ENCODE results near the gene AGMAT. TPM values are rescaled to one million over a fixed set of nuclear protein-coding genes. Genes with fewer than 3 reads are reported as not detected.

The AGMAT gene
- total and polyA plus RNA-seq, 2 of the 8 experiments (the other 6 are each of a cell fraction or from before 2014, with no cell fraction given) = 3.7 to 5.8 TPM

- 91% methylated on average over 12 of the region's 12 CpGs; no CpG with 5 or more reads in 1 of the 2 experiments for WGBS, 2 experiments (ENCODE audit: extremely low coverage in 1 of 2, insufficient coverage in 1 of 2, insufficient read length in 1 of 2, insufficient replicate concordance in 2 of 2, low coverage in 1 of 2, low lambda C conversion rate in 2 of 2, missing lambda C conversion rate in 1 of 2)
- H3K9ac ChIP-seq (replicated peaks in 1 of 4; ENCODE audit: extremely low read depth in 1 of 4, low read depth in 3 of 4, low read length in 3 of 4) = no peak overlapping the region
- no peak overlapping the region for H2BK15ac ChIP-seq (ENCODE audit: low read length)
- no peak overlapping the region for H2BK12ac ChIP-seq (ENCODE audit: low read depth, low read length)
- H3K56ac ChIP-seq (replicated peaks; ENCODE audit: insufficient read length, low read depth, low read length) = no peak overlapping the region
- H4K5ac ChIP-seq (ENCODE audit: insufficient read length, low read depth, low read length) = no peak overlapping the region
- no peak overlapping the region for H4K91ac ChIP-seq (replicated peaks; ENCODE audit: insufficient read length, low read length)
- H3K79me1 ChIP-seq (ENCODE audit: low read depth, low read length) = no peaks in the 10 kb centered on the region
- no peak overlapping the region for H3K14ac ChIP-seq (ENCODE audit: insufficient read length)
- DNase-seq (ENCODE audit: low read depth in 1 of 2, low spot score in 2 of 2) = no peak
- no peaks in the 10 kb centered on the region for H4K20me1 ChIP-seq (replicated peaks in 1 of 2; ENCODE audit: control insufficient read depth in 1 of 2, insufficient read depth in 2 of 2, low read length in 2 of 2)
- H3K23ac ChIP-seq (ENCODE audit: insufficient read length) = no peak overlapping the region
- no peak overlapping the region for H2BK120ac ChIP-seq (replicated peaks; ENCODE audit: low read depth, low read length)
- H3K4ac ChIP-seq (replicated peaks; ENCODE audit: insufficient read length, low read depth, low read length) = no peak overlapping the region
- ChIA-PET CTCF (ENCODE audit: partially characterized antibody) (no interaction called here), POLR2A (ENCODE audit: partially characterized antibody) (interaction anchor here (1.1 kb wide), 1 partner anchor 51 kb away, joined by 3 read pairs; no protein-coding TSS in a partner anchor)
- no peak overlapping the region for H2BK20ac ChIP-seq (ENCODE audit: low read length)
- no peaks in the 10 kb centered on the region for H3K79me2 ChIP-seq (ENCODE audit: control insufficient read depth in 1 of 2, insufficient read depth in 2 of 2, low read length in 2 of 2)
- H3K18ac ChIP-seq (ENCODE audit: extremely low read depth, low read length) = no peak overlapping the region
- no peak for FAIRE-seq
- H3K4me3 ChIP-seq (ENCODE audit: extremely low read depth in 1 of 4, insufficient read depth in 2 of 4, low read depth in 3 of 4, low read length in 4 of 4) = no peak overlapping the region
- H3K4me1 ChIP-seq (replicated peaks in 1 of 4; ENCODE audit: control insufficient read depth in 3 of 4, insufficient read depth in 4 of 4, low read length in 3 of 4) = no peaks in the 10 kb centered on the region
- H3K4me2 ChIP-seq (ENCODE audit: insufficient read depth in 1 of 2, low read depth in 2 of 2, low read length in 2 of 2) = no peak overlapping the region
- no peak overlapping the region for H2BK5ac ChIP-seq (ENCODE audit: low read depth, low read length)
- H3K36me3 ChIP-seq (ENCODE audit: control insufficient read depth in 2 of 4, insufficient read depth in 4 of 4, low read length in 3 of 4) = peaks cover 0 to 37% (median 18%) of the 10 kb centered on the region in 4 experiments; a peak in 6 of 8 replicates
- H4K8ac ChIP-seq (ENCODE audit: extremely low read depth, insufficient read depth, low read length) = no peak overlapping the region
- no peak overlapping the region for H3K27ac ChIP-seq (ENCODE audit: low read depth, low read length)
- no peaks in the 10 kb centered on the region for H3K23me2 ChIP-seq (ENCODE audit: low read depth, low read length)
- H2AFZ ChIP-seq (ENCODE audit: low read length) = no peak overlapping the region
- no peaks in the 10 kb centered on the region for H3K9me3 ChIP-seq (ENCODE audit: insufficient read depth in 2 of 2, low read depth in 1 of 2, low read length in 1 of 2)
- H2AK5ac ChIP-seq (ENCODE audit: low read depth, low read length) = no peak overlapping the region
- H3K27me3 ChIP-seq (replicated peaks in 1 of 4; ENCODE audit: control insufficient read depth in 3 of 4, extremely low read depth in 1 of 4, insufficient read depth in 3 of 4, low read length in 3 of 4) = no peaks in the 10 kb centered on the region
- TF ChIP-seq TEAD4 (IDR thresholded peaks at IDR 0.05; ENCODE audit: low read depth, low read length) (no peak), SP4 (IDR thresholded peaks at IDR 0.05; ENCODE audit: low read length) (no peak), CEBPB (IDR thresholded peaks at IDR 0.05; ENCODE audit: low read depth, low read length) (no peak), JUND (IDR thresholded peaks at IDR 0.05; ENCODE audit: low read length) (no peak), YY1 (IDR thresholded peaks at IDR 0.05; ENCODE audit: low read depth, low read length) (no peak), NANOG (IDR thresholded peaks at IDR 0.05; ENCODE audit: insufficient read depth, low read depth, low read length, poor library complexity, severe bottlenecking) (no peak), KDM1A (IDR thresholded peaks at IDR 0.05; ENCODE audit: borderline replicate concordance, low read length) (no peak)
Observed at GRCh38 chr1:15559189-15559810, 25.6 kb downstream of the AGMAT start.
